Right lobe of liver (tissue), 6 donors: ENCODE data around the gene KRT8. TPM values are rescaled to one million over a fixed set of nuclear protein-coding genes. Genes with fewer than 3 reads are reported as not detected.

Experiments used
- ATAC-seq, 4 donors: fragments of 200-7000 bp; cut with Tn5 transposase; one replicate each; pipeline ENCODE4 v1.9.1; 2020; ENCODE audit warnings: mild to moderate bottlenecking in 4 of 4, moderate library complexity in 4 of 4
- DNase-seq, 3 donors: peaks; one replicate each; pipeline ENCODE4 v3.0.0-alpha.2; 2020
- H3K27ac ChIP-seq, 3 donors: fragments of 200-600 bp; one replicate each; pipeline ENCODE4 v1.8.0; 2022
- H3K27me3 ChIP-seq, 2 donors: fragments of 200-600 bp; one replicate each; pipeline ENCODE4 v1.8.0; 2022
- H3K36me3 ChIP-seq, 4 donors: fragments of 200-600 bp; sonication (generic) in 1 of 4; one replicate each; pipeline versions ENCODE4 v1.5.1 to v1.8.0; 2017 to 2022; ENCODE audit warnings: control low read depth in 1 of 4
- H3K4me1 ChIP-seq, 4 donors: fragments of 200-600 bp; sonication (generic) in 1 of 4; one replicate each; pipeline versions ENCODE4 v1.5.1 to v1.8.0; 2017 to 2022; ENCODE audit warnings: control low read depth in 1 of 4
- H3K4me3 ChIP-seq, 3 donors: fragments of 200-600 bp; one replicate each; pipeline ENCODE4 v1.8.0; 2022
- H3K9me3 ChIP-seq, 4 donors: fragments of 200-600 bp; sonication (generic) in 1 of 4; one replicate each; pipeline versions ENCODE4 v1.5.1 to v1.8.0; 2017 to 2022; ENCODE audit warnings: control low read depth in 1 of 4
- POLR2A ChIP-seq: fragments of 450-650 bp; IDR thresholded peaks from one replicate; pipeline ENCODE4 v1.6.1; 2017; ENCODE audit warnings: antibody characterized with exemption, mild to moderate bottlenecking
- WGBS: methylation state at CpG from one replicate; pipeline ENCODE4 v1.1.6; 2018; ENCODE audit warnings: low coverage, low lambda C conversion rate; ENCODE audit not compliant: insufficient coverage; ENCODE audit errors: missing lambda C conversion rate; 5-methylcytosine and 5-hydroxymethylcytosine counted together
- intact Hi-C, 2 donors: fragments of 100-400 bp; cut with DNase I; formaldehyde crosslinking; loops; one replicate each; pipeline versions ENCODE4 v1.11.2 to v1.14.1; 2022
- total RNA-seq, 6 experiments: library from RNA; depleted of rRNA in 2 of 6; stranded (reverse); fragments of >200 nt in 2 of 6; fragmentation: NEBNext Ultra II Directional in 3 of 6; extraction: Animal tissue kit (Norgen Biotek cat#: 25700) in 3 of 6; gene quantifications; one replicate each; pipeline versions ENCODE4 v1.1.0 to v1.2.4, GENCODE V29; 2016 to 2023
- TF ChIP-seq, protein P1 (sequence below), 4 donors: fragments of 200-600 bp in 3 of 4; fragments of 450-650 bp in 1 of 4; IDR thresholded peaks; one replicate each; pipeline versions ENCODE4 v1.5.1 to v1.8.0; 2016 to 2022; ENCODE audit warnings: antibody characterized with exemption in 4 of 4, mild to moderate bottlenecking in 2 of 4
- donor health status: DM: no; HTN: yes; CAD: no.
- donor health status: DM: no; HTN: no; CAD: no.
- donor health status: DM: no; HTN: no; CAD: no.
- donor health status: DM: no; HTN: yes; CAD: no.
- donor health status: DM: no; HTN: yes; CAD: no.

KRT8 gene
- total RNA-seq, 6 experiments from 2014 or later: 149 to 1,003 (median 436) TPM

DNA sequence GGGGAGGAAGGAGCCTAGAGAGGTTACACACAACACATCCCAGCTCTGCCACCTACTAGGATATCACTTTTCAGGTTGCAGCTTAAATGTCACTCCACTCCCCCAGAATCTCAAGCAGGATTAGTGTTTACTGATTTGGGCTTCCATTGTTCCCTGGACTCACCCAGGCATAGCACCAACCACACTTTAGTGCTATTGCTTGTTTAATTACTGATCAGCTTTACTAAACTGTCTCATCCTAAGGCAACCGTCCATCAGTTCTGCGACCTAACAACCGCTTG is 38.0 kb upstream of the KRT8 start:
- no peak for ATAC-seq
- no peaks in the 10 kb centered on the region for H3K27me3 ChIP-seq
- no peaks in the 10 kb centered on the region for H3K9me3 ChIP-seq
- no peak for DNase-seq
- no peaks in the 10 kb centered on the region for H3K36me3 ChIP-seq
- TF ChIP-seq, protein P1, sequence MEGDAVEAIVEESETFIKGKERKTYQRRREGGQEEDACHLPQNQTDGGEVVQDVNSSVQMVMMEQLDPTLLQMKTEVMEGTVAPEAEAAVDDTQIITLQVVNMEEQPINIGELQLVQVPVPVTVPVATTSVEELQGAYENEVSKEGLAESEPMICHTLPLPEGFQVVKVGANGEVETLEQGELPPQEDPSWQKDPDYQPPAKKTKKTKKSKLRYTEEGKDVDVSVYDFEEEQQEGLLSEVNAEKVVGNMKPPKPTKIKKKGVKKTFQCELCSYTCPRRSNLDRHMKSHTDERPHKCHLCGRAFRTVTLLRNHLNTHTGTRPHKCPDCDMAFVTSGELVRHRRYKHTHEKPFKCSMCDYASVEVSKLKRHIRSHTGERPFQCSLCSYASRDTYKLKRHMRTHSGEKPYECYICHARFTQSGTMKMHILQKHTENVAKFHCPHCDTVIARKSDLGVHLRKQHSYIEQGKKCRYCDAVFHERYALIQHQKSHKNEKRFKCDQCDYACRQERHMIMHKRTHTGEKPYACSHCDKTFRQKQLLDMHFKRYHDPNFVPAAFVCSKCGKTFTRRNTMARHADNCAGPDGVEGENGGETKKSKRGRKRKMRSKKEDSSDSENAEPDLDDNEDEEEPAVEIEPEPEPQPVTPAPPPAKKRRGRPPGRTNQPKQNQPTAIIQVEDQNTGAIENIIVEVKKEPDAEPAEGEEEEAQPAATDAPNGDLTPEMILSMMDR (IDR thresholded peaks at IDR 0.05): no peak
- TF ChIP-seq POLR2A: no peak
- intact Hi-C loops: no loop called here
- H3K4me3 ChIP-seq: no peak overlapping the region
- H3K27ac ChIP-seq: no peak overlapping the region
- WGBS: 96% methylated on average over 3 of the region's 3 CpGs
- peaks cover 0 to 25% (median 10%) of the 10 kb centered on the region in 4 donors for H3K4me1 ChIP-seq

DNA sequence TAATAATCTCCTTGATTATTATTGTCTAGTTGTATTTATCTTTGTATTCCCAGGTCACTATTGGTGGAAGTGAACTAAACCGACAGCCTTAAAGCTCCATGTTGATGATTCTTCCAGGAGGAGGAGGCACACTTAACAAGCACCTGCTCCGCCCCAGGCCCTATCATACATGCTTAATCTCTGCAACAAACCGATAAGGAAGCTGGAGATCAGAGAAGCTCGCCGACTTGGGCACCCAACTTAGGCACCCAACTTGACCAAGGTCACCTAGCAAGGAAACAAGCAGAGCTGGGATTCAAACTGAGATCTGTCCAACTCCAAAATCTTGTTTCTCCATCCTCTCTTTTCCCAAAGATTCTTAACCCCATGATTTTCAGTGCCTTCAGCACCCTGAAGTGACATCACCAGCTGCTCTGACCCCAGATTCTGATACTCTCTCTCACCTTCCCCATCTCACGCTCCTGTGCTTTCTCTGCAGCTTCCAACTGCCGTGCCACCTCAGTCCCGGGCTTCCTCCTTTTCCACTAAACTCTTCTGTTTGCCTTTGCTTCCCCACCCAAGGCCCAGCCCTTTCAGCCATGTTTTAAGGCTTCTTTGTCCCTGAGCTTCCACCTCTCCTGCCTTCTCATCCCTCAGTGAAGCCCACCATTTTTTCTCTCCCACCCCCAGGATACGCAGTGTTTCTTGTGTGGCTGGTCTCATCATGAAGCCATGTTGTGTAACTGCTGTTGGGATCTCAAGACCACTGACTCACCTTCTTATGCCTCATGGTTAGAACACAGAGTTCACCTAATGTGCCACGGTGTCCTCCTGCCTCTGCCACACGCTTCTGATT is 37.4 kb upstream of the KRT8 start:
- no peak for DNase-seq
- Histone ChIP-seq H3K4me3 (no peak overlapping the region), H3K27ac (no peak overlapping the region), H3K27me3 (no peaks in the 10 kb centered on the region), H3K9me3 (no peaks in the 10 kb centered on the region), H3K4me1 (peaks cover 0 to 20% (median 7%) of the 10 kb centered on the region in 4 donors), H3K36me3 (no peaks in the 10 kb centered on the region)
- no peak for ATAC-seq
- intact Hi-C loops: no loop called here
- TF ChIP-seq, protein P1 (IDR thresholded peaks at IDR 0.05): no peak
- TF ChIP-seq POLR2A: no peak
- 88% methylated on average over 10 of the region's 11 CpGs for WGBS

DNA sequence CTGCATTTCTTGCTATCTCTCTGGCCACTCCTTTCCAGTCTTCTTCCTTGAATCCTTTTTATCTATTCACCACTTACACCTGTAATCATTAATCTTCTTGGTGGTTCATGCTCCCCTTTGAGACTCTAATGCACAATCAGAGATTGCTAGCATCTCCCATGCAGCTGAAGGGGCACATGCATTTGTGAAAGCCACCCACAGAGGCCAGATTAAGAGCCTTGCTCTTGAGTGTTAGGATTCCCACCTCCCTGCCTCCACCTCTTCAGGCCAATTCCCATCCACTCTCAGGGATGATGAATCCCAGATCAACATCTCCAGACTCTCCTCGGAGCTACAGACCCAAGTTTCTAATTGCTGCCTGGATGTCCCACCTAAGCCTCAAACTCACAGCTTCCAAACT is 24.7 kb upstream of the KRT8 start:
- WGBS: 75% methylated on average over 1 of the region's 1 CpG
- Histone ChIP-seq H3K9me3 (no peaks in the 10 kb centered on the region), H3K36me3 (no peaks in the 10 kb centered on the region), H3K27ac (no peak overlapping the region), H3K4me3 (no peak overlapping the region), H3K27me3 (no peaks in the 10 kb centered on the region), H3K4me1 (peaks cover 0 to 33% (median 18%) of the 10 kb centered on the region in 4 donors)
- intact Hi-C loops: no loop called here
- no peak for ATAC-seq
- TF ChIP-seq POLR2A: no peak
- TF ChIP-seq, protein P1 (IDR thresholded peaks at IDR 0.05): no peak
- DNase-seq: no peak

DNA sequence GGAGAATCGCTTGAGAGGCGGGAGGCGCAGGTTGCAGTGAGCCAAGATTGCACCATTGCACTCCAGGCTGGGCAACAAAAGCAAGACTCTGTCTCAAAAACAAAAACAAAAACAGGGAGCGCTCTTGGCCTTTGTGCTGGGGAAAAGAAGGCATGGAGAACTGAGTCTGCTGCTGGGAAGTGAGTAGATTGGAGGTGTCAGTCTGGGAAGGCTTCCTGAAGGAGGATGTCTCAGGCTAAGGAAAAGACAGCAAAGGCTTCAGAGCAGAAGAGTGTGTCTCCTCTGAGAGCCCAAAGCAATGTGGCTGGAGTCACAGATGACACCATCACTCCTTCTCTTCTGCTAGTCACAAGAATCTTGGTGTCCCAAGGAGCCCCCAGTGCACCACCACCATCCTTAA is 23.1 kb upstream of the KRT8 start:
- TF ChIP-seq, protein P1 (IDR thresholded peaks at IDR 0.05): no peak
- TF ChIP-seq POLR2A: no peak
- Histone ChIP-seq H3K27ac (peak overlapping the region in 1 of 3 donors; percentile 81), H3K4me1 (peaks cover 0 to 33% (median 18%) of the 10 kb centered on the region in 4 donors), H3K9me3 (no peaks in the 10 kb centered on the region), H3K36me3 (no peaks in the 10 kb centered on the region), H3K4me3 (no peak overlapping the region), H3K27me3 (no peaks in the 10 kb centered on the region)
- ATAC-seq: no peak
- intact Hi-C loops: no loop called here
- WGBS: 46% methylated on average over 3 of the region's 4 CpGs
- DNase-seq: no peak
